Measurements from ENCODE around the gene DOK7.

Gene DOK7

GRCh38 chr4:3481113-3481531 is 18.0 kb downstream of the DOK7 start:
- DNase-seq (ENCODE audit: low read depth): no peak
- TF ChIP-seq CTCF (conservative IDR thresholded peaks at IDR 0.05; ENCODE audit: low read depth, low read length): no peak
- no peak overlapping the region for H3K4me3 ChIP-seq (ENCODE audit: low read depth, low read length)

- no peak overlapping the region for H3K4me3 ChIP-seq (ENCODE audit: low read depth, low read length)
- no peak for DNase-seq (ENCODE audit: low read depth)
- no peak for TF ChIP-seq CTCF (conservative IDR thresholded peaks at IDR 0.05; ENCODE audit: low read depth, low read length)
These were observed 18.8 kb downstream of the DOK7 start for GRCh38 chr4:3481783-3482393.

- DNase-seq (ENCODE audit: low read depth): no peak
- H3K4me3 ChIP-seq (ENCODE audit: low read depth, low read length): no peak overlapping the region
- TF ChIP-seq CTCF (conservative IDR thresholded peaks at IDR 0.05; ENCODE audit: low read depth, low read length): no peak
These were observed 19.6 kb downstream of the DOK7 start for GRCh38 chr4:3482707-3483106.

- H3K4me3 ChIP-seq (ENCODE audit: low read depth, low read length): no peak overlapping the region
- DNase-seq (ENCODE audit: low read depth): no peak
- TF ChIP-seq CTCF (conservative IDR thresholded peaks at IDR 0.05; ENCODE audit: low read depth, low read length): no peak
These were observed 20.4 kb downstream of the DOK7 start for GRCh38 chr4:3483471-3483921.

GRCh38 chr4:3484057-3484973 is 21.2 kb downstream of the DOK7 start:
- H3K4me3 ChIP-seq (ENCODE audit: low read depth, low read length): no peak overlapping the region
- no peak for DNase-seq (ENCODE audit: low read depth)
- no peak for TF ChIP-seq CTCF (conservative IDR thresholded peaks at IDR 0.05; ENCODE audit: low read depth, low read length)

GRCh38 chr4:3485011-3485791 is 22.1 kb downstream of the DOK7 start:
- DNase-seq (ENCODE audit: low read depth): no peak
- no peak overlapping the region for H3K4me3 ChIP-seq (ENCODE audit: low read depth, low read length)
- no peak for TF ChIP-seq CTCF (conservative IDR thresholded peaks at IDR 0.05; ENCODE audit: low read depth, low read length)
